GM21526 (cell line): Measurements from ENCODE around the gene SDK2.
"Not testable (repeated sequence)": the region's sequence is repeated elsewhere in the genome, so short reads cannot be mapped to it uniquely, and the experiment has no call there.

ENCODE experiments used
- ATAC-seq: cut with Tn5 transposase; IDR thresholded peaks from one replicate; pipeline ENCODE4 v1.9.1; 2021; ENCODE audit warnings: moderate library complexity; ENCODE audit not compliant: unreplicated experiment, low FRiP score

The SDK2 gene

GRCh38 chr17:73380439-73381106 is 263.7 kb downstream of the SDK2 start:
- ATAC-seq, result no peak

GRCh38 chr17:73379826-73380225 is 264.4 kb downstream of the SDK2 start:
- ATAC-seq, result no peak

- ATAC-seq, result no peak
These were observed 265.2 kb downstream of the SDK2 start for GRCh38 chr17:73378974-73379470.

GRCh38 chr17:73376636-73377035 is 267.6 kb downstream of the SDK2 start:
- ATAC-seq, result no peak

GRCh38 chr17:73376152-73376551 is 268.1 kb downstream of the SDK2 start:
- ATAC-seq, result no peak

GRCh38 chr17:73371836-73372235 is 272.4 kb downstream of the SDK2 start:
- ATAC-seq, result no peak

- ATAC-seq, result no peak
These were observed 273.0 kb downstream of the SDK2 start for GRCh38 chr17:73371285-73371684.

- not testable (repeated sequence) for ATAC-seq
These were observed 274.3 kb downstream of the SDK2 start for GRCh38 chr17:73369817-73370490.

- ATAC-seq, result no peak
These were observed 275.1 kb downstream of the SDK2 start for GRCh38 chr17:73369111-73369521.

GRCh38 chr17:73368085-73368631 is 276.1 kb downstream of the SDK2 start:
- no peak for ATAC-seq

GRCh38 chr17:73365906-73366623 is 278.2 kb downstream of the SDK2 start:
- ATAC-seq, result no peak

GRCh38 chr17:73365301-73365874 is 278.9 kb downstream of the SDK2 start:
- no peak for ATAC-seq

- no peak for ATAC-seq
These were observed 280.1 kb downstream of the SDK2 start for GRCh38 chr17:73364155-73364522.

GRCh38 chr17:73363442-73364154 is 280.6 kb downstream of the SDK2 start:
- ATAC-seq, result no peak

GRCh38 chr17:73362697-73363096 is 281.5 kb downstream of the SDK2 start:
- no peak for ATAC-seq

- ATAC-seq, result no peak
These were observed 283.1 kb downstream of the SDK2 start for GRCh38 chr17:73360961-73361761.

GRCh38 chr17:73359987-73360410 is 284.2 kb downstream of the SDK2 start:
- no peak for ATAC-seq

- no peak for ATAC-seq
These were observed 284.9 kb downstream of the SDK2 start for GRCh38 chr17:73359352-73359751.

- ATAC-seq, result no peak
These were observed 285.6 kb downstream of the SDK2 start for GRCh38 chr17:73358668-73359067.
